ENCODE measurements around the gene TULP3.

The TULP3 gene

GRCh38 chr12:2933586-2933985, 42.9 kb downstream of the TULP3 start:
- no peak for DNase-seq

GRCh38 chr12:2934371-2934770, 43.7 kb downstream of the TULP3 start:
- no peak for DNase-seq

- no peak for DNase-seq
These were observed 45.6 kb downstream of the TULP3 start for GRCh38 chr12:2936301-2936700.

- no peak for DNase-seq
These were observed 46.8 kb downstream of the TULP3 start for GRCh38 chr12:2937500-2937899.

GRCh38 chr12:2939191-2939590, 48.5 kb downstream of the TULP3 start:
- DNase-seq: no peak

- no peak for DNase-seq
These were observed 49.9 kb downstream of the TULP3 start for GRCh38 chr12:2940564-2940963.

GRCh38 chr12:2941524-2941923, 50.8 kb downstream of the TULP3 start:
- no peak for DNase-seq

GRCh38 chr12:2944401-2945047, 53.8 kb downstream of the TULP3 start:
- DNase-seq: peak; percentile 40

GRCh38 chr12:2949411-2949810, 58.7 kb downstream of the TULP3 start:
- DNase-seq: no peak

GRCh38 chr12:2955888-2956287, 65.2 kb downstream of the TULP3 start:
- DNase-seq: no peak

- no peak for DNase-seq
These were observed 67.2 kb downstream of the TULP3 start for GRCh38 chr12:2957816-2958431.

- DNase-seq: peak; percentile 69
These were observed 67.9 kb downstream of the TULP3 start for GRCh38 chr12:2958432-2959191.

- peak; percentile 69 for DNase-seq
These were observed 68.5 kb downstream of the TULP3 start, which contains the start of gene TEAD4 for GRCh38 chr12:2959192-2959504. TEAD4 (plus strand) TSS chr12:2959397.

GRCh38 chr12:2959505-2960389, 69.1 kb downstream of the TULP3 start:
- DNase-seq: peak; percentile 64

GRCh38 chr12:2960390-2960956, 69.8 kb downstream of the TULP3 start:
- no peak for DNase-seq

- DNase-seq: no peak
These were observed 70.4 kb downstream of the TULP3 start for GRCh38 chr12:2960996-2961616.

- DNase-seq: no peak
These were observed 71.0 kb downstream of the TULP3 start for GRCh38 chr12:2961705-2962104.

- DNase-seq: peak; percentile 16
These were observed 72.6 kb downstream of the TULP3 start for GRCh38 chr12:2963154-2963759.

- no peak for DNase-seq
These were observed 73.1 kb downstream of the TULP3 start for GRCh38 chr12:2963760-2964292.

GRCh38 chr12:2967651-2968050, 77.0 kb downstream of the TULP3 start:
- no peak for DNase-seq

- DNase-seq: no peak
These were observed 80.1 kb downstream of the TULP3 start for GRCh38 chr12:2970744-2971143.

GRCh38 chr12:2973566-2973965, 82.9 kb downstream of the TULP3 start:
- DNase-seq: no peak
